CD4-positive, alpha-beta T cell treated with Interleukin-17A for 4 hours (primary cell): ENCODE results near the gene TMEM240.
"Not testable (repeated sequence)": the region's sequence is repeated elsewhere in the genome, so short reads cannot be mapped to it uniquely, and the experiment has no call there.

ENCODE experiments used
- DNase-seq: peaks from one replicate; pipeline ENCODE4 v3.0.0-alpha.2; 2020; ENCODE audit warnings: mixed read lengths

Gene TMEM240

DNA sequence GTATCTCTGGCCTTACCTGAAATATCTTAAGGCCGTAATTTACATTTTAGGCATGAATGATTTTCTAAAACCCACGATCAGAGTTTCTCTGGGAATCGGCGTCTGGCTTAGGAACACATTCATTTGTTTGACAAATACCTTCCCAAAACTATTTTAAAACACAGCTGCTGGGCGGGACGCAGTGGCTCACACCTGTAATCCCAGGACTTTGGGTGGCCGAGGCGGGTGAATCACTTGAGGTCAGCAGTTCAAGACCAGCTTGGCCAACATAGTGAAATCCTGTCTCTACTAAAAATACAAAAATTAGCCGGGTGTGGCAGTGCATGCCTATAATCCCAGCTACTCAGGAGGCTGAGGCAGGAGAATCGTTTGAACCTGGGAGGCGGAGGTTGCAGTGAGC, 16.5 kb upstream of the TMEM240 start:
- DNase-seq = not testable (repeated sequence)

DNA sequence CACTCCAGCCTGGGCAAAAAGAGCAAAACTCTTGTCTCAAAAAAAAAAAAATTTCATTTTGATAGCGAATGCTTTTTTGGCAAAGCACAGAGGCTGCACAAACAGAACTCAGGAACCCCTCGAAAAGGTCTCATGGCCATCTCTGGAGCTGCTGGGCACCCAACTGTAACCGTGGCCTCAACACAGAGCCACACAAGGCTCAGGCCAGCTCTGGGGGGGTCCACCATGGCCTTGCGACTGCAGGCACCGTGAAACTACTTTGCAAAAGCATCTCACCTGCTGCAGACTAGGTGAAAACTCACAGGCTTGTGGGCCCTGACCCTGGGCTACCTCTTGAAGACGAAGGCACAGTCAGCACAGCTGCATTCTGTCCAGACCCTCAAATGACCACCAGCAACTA, 16.1 kb upstream of the TMEM240 start:
- DNase-seq = no peak

- DNase-seq = no peak
Observed at GRCh38 chr1:1554926-1555915, 14.8 kb upstream of the TMEM240 start.

DNA sequence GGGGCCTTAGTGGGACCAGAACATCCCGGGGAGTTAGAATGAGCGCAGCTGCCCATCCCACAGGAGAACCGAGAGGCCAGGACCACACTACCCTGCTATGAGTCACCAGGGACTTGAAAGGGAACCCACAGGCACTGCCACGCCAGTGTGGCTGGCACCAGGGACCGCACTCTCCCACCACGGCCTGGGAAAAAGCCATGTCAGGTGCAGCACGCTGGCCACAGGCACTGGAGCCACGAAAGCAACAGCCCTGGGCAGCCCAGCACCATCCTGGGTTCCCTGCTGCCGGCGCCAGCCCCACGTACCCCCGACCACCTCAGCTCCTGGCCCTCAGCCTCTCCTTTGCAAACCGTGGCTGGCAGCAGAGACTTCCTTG, 14.1 kb upstream of the TMEM240 start:
- no peak for DNase-seq

DNA sequence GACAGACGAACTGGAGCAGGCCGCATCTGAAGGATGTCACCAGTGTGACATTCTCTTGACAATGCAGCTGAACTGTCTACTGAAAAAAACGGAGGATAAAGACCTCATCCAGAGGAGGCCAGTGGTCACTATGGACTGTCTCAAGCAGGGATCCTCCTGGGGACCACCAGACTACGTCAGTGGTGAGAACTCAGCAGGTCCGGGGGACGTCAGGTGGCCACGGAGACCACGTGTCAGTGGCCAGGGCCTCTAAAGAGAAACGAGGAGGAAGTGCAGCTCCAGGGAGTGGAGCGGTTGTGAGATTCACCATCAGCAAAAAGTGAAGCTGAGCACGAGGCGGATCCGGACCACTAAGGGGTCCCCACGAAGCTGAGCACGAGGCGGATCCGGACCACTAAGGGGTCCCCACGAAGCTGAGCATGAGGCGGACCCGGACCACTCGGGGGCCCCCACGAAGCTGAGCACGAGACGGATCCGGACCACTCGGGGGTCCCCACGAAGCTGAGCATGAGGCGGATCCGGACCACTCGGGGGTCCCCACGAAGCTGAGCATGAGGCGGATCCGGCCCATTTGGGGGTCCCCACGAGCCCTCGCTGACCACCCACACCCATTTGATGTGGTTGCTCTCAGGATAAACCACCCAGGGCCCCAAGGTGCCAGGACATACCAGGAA, 13.5 kb upstream of the TMEM240 start:
- no peak for DNase-seq

GRCh38 chr1:1552263-1552639, 11.8 kb upstream of the TMEM240 start:
- no peak for DNase-seq

GRCh38 chr1:1551524-1552262, 11.3 kb upstream of the TMEM240 start:
- no peak for DNase-seq

- DNase-seq = no peak
Observed at GRCh38 chr1:1550591-1551432, 10.4 kb upstream of the TMEM240 start.

DNA sequence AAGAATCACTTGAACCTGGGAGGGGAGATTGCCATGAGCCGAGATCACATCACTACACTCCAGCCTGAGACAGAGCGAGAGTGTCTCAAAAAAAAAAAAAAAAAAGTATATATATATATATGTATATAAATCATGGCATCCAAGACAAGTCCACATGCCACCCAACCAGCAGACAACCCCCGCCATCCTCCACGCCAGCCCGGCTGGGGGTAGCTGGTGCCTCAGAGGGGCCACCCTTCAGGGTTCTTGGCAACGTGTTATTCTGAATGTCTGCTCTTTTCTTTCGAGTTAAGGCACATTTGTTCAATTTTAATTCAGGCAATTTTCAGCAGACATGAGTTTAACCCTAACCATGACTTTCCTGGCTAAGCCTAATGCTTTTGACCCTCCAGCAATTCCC, 9.7 kb upstream of the TMEM240 start:
- no peak for DNase-seq

DNA sequence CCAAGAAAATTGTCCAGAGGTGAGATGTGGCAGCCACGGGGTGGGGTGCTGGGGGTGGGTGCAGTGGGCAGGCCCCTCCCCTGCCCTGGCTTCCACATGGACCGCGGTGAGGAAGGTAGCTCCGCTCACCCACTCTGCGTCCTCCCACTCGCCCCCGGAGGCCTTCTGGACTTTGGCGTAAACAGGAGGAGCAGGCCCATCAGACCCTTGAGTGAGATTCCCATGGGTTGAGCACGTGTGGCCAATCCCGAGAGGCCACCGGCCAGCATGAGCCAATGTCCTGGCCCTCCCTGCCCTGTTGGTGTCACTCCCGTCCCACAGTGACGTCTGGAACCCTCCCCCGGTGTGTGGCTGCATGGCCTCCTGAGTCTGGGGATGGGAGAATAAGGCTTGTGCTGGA, 8.2 kb upstream of the TMEM240 start:
- DNase-seq = no peak

DNA sequence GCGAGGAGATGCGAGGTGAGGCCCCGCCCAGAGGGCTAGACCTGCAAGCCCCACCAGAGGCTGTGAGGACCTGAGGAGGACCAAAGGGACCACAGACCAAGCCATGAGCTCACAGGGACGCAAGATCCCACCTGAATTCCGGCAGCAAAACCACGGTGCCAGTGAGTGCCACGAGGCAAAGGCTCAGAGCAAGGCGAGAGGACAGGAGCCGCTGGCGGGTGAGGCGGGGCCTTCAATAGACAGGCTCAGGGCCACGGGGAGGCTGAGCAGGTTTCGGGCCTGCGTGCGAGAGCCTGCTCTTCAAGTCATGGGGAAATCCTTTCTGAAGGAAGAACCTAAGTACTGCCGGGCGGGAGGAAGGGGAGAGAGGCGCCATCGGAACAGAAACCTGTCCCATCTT, 7.1 kb upstream of the TMEM240 start:
- DNase-seq = no peak

DNA sequence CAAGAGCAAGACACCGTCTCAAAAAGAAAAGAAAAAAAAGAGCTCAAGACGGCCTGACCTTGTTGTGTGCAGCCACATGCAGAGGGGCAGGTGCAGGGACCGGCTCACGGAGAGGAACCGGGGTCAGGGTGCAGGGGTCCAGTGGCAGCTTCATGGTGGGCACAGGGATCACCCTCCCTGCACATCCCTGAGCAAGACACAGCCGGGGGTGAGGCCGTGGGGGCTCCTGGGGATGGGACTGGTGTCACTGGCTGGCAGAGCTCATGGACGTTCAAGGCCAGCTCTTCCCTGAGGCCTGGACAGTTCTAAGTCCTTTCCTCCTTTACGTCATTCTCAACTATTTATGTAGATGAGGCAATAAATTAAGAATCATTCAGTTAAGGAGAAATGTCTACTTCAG, 6.6 kb upstream of the TMEM240 start:
- no peak for DNase-seq

DNA sequence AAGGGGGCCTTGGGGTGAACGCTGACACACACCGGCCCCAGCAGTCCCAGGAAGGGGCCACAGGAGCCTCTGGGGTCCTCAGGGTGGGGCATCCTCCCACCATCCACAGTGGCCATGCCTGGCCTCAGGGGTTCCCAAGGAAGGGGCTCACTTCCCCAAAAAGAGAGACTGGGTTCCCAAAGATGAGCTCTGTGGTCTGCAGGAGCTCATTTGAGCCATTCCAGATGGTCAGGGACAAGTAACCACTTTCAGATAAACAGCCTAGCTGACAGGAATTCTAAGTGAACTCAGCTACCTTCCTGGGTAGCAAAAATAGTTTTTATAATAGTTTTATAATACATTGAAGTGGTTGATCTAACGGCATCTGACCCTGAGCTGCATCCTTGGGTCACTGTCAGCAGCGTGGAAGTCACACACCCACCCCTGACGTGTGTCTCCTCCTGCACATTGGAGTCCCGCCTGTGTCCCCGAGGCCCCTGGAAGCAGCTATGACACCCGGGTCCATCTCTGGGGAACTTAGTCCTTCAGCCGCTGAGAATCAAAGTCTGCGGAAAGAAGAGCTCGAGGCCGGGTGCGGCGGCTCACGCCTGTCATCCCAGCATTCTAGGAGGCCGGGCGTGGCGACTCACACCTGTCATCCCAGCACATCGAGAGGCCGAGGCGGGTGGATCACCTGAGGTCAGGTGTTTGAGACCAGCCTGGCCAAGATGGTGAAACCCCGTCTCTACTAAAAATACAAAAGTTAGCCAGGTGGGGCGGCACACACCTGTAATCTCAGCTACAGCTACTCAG, 5.7 kb upstream of the TMEM240 start:
- no peak for DNase-seq

- no peak for DNase-seq
Observed at GRCh38 chr1:1544544-1544943, 4.1 kb upstream of the TMEM240 start.

GRCh38 chr1:1543706-1544099, 3.3 kb upstream of the TMEM240 start:
- DNase-seq = no peak

DNA sequence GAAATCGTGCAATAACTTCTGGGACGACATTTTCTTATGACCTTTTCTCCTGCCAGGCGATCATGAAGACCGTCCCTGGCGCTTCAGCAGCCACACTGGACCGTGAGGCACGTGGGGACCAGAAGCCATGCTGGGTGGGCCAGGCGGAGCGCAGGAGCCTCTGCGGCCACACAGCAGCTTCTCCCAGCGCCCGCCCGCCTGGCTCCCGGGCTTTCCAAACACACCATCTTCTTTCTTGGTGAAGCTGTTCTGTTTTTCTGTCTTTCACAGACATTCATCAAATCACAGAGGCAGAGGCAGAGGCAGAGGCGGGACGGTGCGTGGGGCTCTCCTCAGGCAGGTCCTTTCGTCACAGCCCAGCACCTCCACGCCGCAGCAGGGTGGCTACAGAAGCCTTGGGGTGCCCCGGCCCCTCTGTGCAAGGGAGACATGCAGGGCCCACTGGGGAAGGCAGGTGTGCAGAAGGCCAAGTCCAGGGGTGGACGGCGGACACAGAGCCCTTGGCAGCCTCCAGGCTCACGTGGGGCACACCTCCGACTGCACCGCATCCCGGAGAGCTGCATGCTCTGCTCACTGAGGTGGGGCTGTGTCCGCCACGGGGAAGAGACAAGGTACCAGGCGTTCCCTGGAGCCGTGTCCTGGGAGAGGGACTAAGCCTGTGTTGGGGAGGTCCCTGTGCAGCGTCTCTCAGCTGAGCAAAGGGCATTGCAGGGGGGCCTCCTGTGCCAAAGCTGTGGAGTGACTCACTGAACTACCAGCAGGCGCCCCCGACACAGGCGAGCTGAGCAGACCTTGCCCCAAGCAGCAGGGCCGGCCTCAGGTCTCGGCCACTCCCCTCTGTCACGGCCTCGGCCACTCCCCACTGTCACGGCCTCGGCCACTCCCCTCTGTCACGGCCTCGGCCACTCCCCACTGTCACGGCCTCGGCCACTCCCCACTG, 2.6 kb upstream of the TMEM240 start:
- no peak for DNase-seq

GRCh38 chr1:1541956-1542765, 1.7 kb upstream of the TMEM240 start:
- no peak for DNase-seq

DNA sequence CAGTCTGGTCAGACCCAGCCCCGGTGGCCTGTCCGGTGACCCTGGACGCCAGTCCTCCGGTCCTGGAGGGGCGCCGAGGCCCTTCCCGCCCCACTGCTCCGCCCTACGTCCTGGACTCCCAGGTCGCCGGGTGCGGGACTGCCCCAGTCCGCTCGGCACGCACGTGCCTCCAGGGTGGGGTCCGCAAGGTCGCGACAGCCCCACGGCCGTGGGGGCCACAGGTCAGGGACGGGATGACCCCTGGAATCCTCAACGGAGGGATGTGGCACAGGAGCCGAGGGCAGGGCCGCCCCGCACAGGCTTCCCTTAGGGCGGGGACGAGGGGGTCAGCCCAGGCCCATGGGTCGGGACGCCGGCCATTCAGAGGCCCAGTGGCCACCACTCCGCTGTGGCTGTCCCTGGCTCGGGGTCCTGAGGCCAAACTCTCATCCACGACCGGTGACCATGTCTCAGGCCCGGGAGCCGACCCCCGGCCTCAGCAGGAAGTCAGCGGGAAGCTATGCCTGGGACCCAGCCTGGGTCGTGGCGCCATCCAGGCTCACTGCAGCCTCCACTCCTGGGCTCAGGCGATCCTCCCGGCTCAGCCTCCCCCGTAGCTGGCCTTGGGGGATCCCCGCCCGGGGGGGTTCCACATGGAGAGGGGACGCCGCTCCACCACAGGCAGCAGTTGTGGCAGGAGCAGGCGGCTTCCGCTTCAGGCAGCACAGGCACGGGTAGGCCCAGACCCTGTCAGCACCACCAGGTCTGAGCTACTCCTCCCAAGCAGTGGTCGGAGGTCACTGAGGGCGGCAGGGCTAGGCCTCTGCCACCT, 599 bp upstream of the TMEM240 start:
- DNase-seq = no peak
